AG10803 (cell line): ENCODE measurements around the gene SLC2A8.

Experiments used
- DNase-seq: peaks from one replicate; pipeline ENCODE4 v3.0.0; 2010; ENCODE audit warnings: low read depth
- H3K4me3 ChIP-seq: 2 replicates; pipeline ENCODE4 v1.5.1; 2011; ENCODE audit warnings: mild to moderate bottlenecking, low read length, control low read depth
- TF ChIP-seq, protein P1 (sequence below): conservative IDR thresholded peaks from 2 replicates; pipeline ENCODE4 v1.5.1; 2011; ENCODE audit warnings: mild to moderate bottlenecking, low read length, control low read depth, inconsistent platforms

Gene SLC2A8, protein sequence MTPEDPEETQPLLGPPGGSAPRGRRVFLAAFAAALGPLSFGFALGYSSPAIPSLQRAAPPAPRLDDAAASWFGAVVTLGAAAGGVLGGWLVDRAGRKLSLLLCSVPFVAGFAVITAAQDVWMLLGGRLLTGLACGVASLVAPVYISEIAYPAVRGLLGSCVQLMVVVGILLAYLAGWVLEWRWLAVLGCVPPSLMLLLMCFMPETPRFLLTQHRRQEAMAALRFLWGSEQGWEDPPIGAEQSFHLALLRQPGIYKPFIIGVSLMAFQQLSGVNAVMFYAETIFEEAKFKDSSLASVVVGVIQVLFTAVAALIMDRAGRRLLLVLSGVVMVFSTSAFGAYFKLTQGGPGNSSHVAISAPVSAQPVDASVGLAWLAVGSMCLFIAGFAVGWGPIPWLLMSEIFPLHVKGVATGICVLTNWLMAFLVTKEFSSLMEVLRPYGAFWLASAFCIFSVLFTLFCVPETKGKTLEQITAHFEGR

DNA sequence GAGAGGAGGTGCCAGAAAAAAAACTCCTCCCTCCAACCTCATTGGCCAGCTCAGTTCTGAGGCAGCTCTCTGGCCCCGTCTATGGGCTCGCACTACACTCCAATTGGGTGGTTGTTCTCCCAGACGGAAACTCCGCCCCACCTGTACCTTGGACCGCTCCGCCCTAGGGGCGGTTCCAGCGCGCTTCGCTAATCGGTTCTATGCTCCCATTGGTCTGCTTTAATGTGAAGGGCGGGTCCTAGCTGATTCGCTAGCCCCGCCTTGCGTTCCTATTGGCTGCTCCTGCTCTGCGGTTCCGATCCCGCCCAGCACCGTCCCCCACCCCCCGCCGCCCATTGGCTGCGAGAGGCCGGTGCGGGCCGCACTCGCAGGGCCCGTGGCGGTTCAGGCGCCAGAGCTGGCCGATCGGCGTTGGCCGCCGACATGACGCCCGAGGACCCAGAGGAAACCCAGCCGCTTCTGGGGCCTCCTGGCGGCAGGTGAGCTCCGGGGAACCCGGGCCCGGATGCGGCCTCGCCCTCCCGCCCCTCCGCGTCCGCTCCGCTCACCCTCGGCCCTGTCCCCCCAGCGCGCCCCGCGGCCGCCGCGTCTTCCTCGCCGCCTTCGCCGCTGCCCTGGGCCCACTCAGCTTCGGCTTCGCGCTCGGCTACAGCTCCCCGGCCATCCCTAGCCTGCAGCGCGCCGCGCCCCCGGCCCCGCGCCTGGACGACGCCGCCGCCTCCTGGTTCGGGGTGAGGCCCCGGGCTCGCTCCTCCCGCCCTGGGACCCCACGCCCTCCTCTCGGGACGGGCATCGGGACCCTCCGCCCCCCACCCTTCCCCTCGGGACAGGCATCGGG is at the start of gene SLC2A8:
TSS of gene SLC2A8 (plus strand) at position 362 of the 838 bp plus-strand sequence. CDS start at position 424, 62 bp downstream.
- DNase-seq, result peak; percentile 97
- TF ChIP-seq, protein P1, sequence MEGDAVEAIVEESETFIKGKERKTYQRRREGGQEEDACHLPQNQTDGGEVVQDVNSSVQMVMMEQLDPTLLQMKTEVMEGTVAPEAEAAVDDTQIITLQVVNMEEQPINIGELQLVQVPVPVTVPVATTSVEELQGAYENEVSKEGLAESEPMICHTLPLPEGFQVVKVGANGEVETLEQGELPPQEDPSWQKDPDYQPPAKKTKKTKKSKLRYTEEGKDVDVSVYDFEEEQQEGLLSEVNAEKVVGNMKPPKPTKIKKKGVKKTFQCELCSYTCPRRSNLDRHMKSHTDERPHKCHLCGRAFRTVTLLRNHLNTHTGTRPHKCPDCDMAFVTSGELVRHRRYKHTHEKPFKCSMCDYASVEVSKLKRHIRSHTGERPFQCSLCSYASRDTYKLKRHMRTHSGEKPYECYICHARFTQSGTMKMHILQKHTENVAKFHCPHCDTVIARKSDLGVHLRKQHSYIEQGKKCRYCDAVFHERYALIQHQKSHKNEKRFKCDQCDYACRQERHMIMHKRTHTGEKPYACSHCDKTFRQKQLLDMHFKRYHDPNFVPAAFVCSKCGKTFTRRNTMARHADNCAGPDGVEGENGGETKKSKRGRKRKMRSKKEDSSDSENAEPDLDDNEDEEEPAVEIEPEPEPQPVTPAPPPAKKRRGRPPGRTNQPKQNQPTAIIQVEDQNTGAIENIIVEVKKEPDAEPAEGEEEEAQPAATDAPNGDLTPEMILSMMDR, result no peak
- peak within 1 kb of the TSS; percentile 59 for H3K4me3 ChIP-seq

DNA sequence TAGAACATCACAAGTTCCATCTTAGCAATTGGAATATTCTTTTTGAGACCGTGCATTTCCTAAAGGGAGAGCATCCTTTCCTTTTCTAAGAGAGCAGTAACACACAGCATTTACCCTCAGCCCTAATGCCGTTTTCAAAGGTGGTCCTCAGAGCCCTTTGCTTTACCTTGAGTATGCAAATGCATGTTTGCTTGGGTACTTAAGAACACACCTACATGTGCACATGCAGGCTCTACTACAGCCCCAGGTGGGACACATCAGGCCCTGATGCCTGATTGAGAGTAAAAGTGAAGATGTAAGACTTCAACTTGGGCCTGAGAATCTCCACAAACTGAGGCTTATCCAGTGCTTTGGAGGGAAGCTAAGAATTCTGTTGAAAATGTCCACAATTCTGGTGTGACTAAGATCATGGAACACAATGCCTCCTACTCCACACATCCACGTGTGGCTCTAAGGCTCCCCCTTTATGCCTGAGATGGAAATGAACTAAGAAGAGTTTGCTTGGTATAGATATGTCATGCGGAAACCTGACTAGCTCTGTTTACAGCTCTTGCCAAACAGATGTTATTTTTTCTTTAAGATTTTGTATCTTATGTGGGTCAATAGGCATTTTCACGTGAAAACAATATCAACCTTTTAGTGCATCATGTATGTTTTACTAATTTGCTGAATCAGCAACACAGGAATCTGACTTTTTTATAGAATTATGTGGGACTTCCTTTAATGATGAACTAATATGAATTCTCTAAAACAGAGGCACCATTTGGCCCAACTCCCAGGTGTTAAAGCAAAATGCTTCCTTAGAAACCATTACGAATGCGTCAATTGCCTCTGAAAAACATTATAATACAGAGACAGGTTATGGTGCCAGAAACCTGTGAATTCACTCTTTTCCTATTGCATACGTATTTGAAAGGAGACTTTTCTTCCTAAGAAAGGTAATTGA is 48.9 kb upstream of the SLC2A8 start:
- DNase-seq, result peak; percentile 50
- H3K4me3 ChIP-seq, result no peak overlapping the region
- TF ChIP-seq, protein P1, result peak; percentile 63

DNA sequence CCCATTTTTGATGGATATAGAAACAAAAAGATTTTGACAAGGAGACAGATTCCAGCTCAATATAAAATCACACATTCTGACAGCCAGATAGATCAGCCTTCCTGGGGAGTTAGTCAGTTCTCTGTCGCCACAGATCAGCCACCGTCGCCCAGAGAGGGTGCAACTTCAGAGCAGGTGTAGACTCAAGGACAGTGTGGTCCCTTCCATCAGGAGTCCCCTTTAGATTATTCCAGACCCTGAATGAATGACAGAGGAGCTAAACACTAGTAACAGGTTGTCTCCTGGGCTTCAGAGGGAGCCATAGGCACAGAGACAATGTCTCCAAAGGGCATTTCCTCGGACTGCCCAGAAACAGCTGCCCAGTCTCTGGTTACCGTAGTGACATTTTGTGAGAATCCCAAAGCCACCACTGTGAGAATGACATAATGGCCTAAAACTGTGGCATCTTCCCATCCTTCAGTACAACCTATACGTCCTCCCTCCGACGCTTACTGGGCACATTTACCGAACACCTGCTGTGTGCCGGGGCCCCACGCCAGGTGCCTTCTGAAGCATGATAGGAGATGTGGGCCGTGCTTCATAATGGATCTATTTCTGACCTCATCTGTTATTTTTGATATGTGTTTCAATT is 47.4 kb upstream of the SLC2A8 start:
- H3K4me3 ChIP-seq, result no peak overlapping the region
- no peak for DNase-seq
- TF ChIP-seq, protein P1, result no peak

DNA sequence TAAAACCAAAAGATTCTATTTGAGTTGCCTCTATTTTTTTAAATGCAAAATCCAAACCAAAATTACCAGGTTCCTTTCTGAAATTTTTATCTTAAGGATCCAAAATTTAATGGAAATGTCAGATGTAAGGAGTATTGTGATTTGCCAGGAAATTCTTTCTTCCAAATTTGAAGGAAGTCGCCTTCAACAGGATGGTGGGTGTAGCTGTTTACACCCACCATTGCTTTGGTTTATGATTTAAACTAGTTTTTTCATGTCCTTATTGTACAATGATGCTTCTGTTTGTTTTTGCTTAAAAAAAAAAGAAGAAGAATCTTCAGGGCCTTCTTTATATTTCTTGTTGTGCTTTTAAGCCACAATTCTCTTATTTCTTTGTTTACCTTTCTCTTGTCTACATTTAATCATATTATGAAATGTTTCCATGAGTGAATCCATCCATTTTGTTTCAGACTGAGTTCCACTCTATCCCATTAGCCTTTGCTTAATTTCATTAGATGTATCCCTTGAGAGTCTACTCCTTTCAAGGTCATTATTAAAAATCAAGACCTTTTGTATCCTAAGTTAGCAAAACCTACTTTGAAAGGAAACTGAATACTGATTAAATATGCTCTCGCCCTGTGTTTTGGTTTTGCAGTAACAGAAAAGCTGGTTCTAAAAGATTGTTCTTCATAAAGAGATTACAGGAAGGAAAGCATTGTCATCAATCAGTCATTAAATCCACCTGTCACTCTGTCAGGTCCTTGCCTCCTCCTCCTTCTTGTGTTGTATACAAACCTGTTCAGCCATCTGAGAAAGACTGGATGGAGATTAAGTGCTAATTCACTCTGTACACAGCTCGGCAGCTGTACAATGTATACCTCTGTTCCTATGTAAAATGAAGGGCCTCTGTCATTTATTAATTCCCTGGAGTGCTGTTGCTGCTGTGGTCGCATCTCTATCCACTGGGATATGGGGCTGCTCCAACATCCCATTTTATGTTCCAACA is 45.5 kb upstream of the SLC2A8 start:
- TF ChIP-seq, protein P1, result no peak
- DNase-seq, result no peak
- H3K4me3 ChIP-seq, result no peak overlapping the region

DNA sequence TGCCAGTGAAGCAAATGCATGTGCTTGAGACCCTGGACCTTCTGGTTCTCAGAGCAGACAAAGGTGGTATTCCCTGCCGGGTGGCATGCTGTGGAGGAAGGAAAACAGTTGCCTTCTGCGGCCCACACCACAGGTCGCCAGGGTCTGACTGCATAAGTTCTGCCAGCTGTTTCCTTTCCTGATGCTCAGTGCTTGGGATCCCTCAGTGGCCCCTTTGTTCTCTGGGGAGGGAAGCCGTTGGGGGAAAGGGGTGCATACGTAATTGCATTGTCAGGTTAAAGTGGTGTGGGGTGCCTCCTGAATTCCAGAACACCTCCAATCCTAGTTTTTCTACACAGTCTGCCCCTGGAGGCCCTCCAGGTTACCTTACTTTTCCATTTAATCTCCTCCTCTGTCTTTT is 43.1 kb upstream of the SLC2A8 start:
- TF ChIP-seq, protein P1, result no peak
- no peak for DNase-seq
- H3K4me3 ChIP-seq, result no peak overlapping the region
